ENCODE measurements around the gene AP3S1.

AP3S1 gene

GRCh38 chr5:115946655-115947054, 104.9 kb downstream of the AP3S1 start:
- no peak for TF ChIP-seq CTCF (IDR thresholded peaks at IDR 0.05; ENCODE audit: extremely low read depth, missing control alignments)
- no peak for DNase-seq (ENCODE audit: low spot score)

GRCh38 chr5:115947260-115947659, 105.5 kb downstream of the AP3S1 start:
- no peak for DNase-seq (ENCODE audit: low spot score)
- no peak for TF ChIP-seq CTCF (IDR thresholded peaks at IDR 0.05; ENCODE audit: extremely low read depth, missing control alignments)

GRCh38 chr5:115948091-115948534, 106.4 kb downstream of the AP3S1 start:
- DNase-seq (ENCODE audit: low spot score), result no peak
- TF ChIP-seq CTCF (IDR thresholded peaks at IDR 0.05; ENCODE audit: extremely low read depth, missing control alignments), result no peak

GRCh38 chr5:115949096-115949495, 107.4 kb downstream of the AP3S1 start:
- no peak for DNase-seq (ENCODE audit: low spot score)

GRCh38 chr5:115952588-115952987, 110.9 kb downstream of the AP3S1 start:
- no peak for TF ChIP-seq CTCF (IDR thresholded peaks at IDR 0.05; ENCODE audit: extremely low read depth, missing control alignments)
- DNase-seq (ENCODE audit: low spot score), result no peak

More at GRCh38 chr5:115949096-115949495, 107.4 kb downstream of the AP3S1 start:
- no peak for TF ChIP-seq CTCF (IDR thresholded peaks at IDR 0.05; ENCODE audit: extremely low read depth, missing control alignments)

- no peak for DNase-seq (ENCODE audit: low spot score)
- no peak for TF ChIP-seq CTCF (IDR thresholded peaks at IDR 0.05; ENCODE audit: extremely low read depth, missing control alignments)
Measured at GRCh38 chr5:115954144-115954543, 112.4 kb downstream of the AP3S1 start.

GRCh38 chr5:115956957-115957356, 115.2 kb downstream of the AP3S1 start:
- no peak for DNase-seq (ENCODE audit: low spot score)
- no peak for TF ChIP-seq CTCF (IDR thresholded peaks at IDR 0.05; ENCODE audit: extremely low read depth, missing control alignments)

Data from GM20000 (cell line).